Amniotic stem cell (primary cell): ENCODE measurements around the gene TRIM16.
"Not testable (repeated sequence)": the region's sequence is repeated elsewhere in the genome, so short reads cannot be mapped to it uniquely, and the experiment has no call there.

Experiments
- DNase-seq: peaks from one replicate; lab custom pipeline; 2025; lab: John Stamatoyannopoulos, UW

TRIM16 gene

GRCh38 chr17:15683824-15684478 lies at the start of gene TRIM16:
TSS of gene TRIM16 (minus strand) at chr17:15684311. CDS start at chr17:15651609, 32,702 bp downstream.
- DNase-seq, result peak; percentile 19

- not testable (repeated sequence) for DNase-seq
Observed at GRCh38 chr17:15733174-15733789, 49.2 kb upstream of the TRIM16 start.

- DNase-seq, result not testable (repeated sequence)
Observed at GRCh38 chr17:15731900-15732299, 47.8 kb upstream of the TRIM16 start, which contains the start of gene TBC1D26. TSS of gene TBC1D26 (plus strand) at chr17:15732283. CDS start at chr17:15735349, 3,066 bp downstream.

GRCh38 chr17:15730535-15730934 lies 46.4 kb upstream of the TRIM16 start:
- DNase-seq, result not testable (repeated sequence)

- DNase-seq, result not testable (repeated sequence)
Observed at GRCh38 chr17:15716601-15717563, 32.8 kb upstream of the TRIM16 start.

GRCh38 chr17:15708879-15709278 lies 24.8 kb upstream of the TRIM16 start:
- DNase-seq, result not testable (repeated sequence)

GRCh38 chr17:15704813-15705212 lies 20.7 kb upstream of the TRIM16 start:
- DNase-seq, result not testable (repeated sequence)

- DNase-seq, result not testable (repeated sequence)
Observed at GRCh38 chr17:15704239-15704638, 20.1 kb upstream of the TRIM16 start.

GRCh38 chr17:15699937-15700336 lies 15.8 kb upstream of the TRIM16 start:
- DNase-seq, result not testable (repeated sequence)

- DNase-seq, result peak; percentile 99
Observed at GRCh38 chr17:15699413-15699924, 15.4 kb upstream of the TRIM16 start, which contains the start of gene ZNF286A. TSS of gene ZNF286A (plus strand) at chr17:15699752. CDS start at chr17:15700330, 578 bp downstream.

- DNase-seq, result not testable (repeated sequence)
Observed at GRCh38 chr17:15698967-15699366, 14.9 kb upstream of the TRIM16 start.

GRCh38 chr17:15687494-15687893 lies 3.4 kb upstream of the TRIM16 start:
- DNase-seq, result not testable (repeated sequence)

GRCh38 chr17:15683135-15683534 lies 976 bp downstream of the TRIM16 start:
- not testable (repeated sequence) for DNase-seq

- not testable (repeated sequence) for DNase-seq
Observed at GRCh38 chr17:15675991-15676390, 8.1 kb downstream of the TRIM16 start.

- not testable (repeated sequence) for DNase-seq
Observed at GRCh38 chr17:15674640-15675039, 9.5 kb downstream of the TRIM16 start.

- not testable (repeated sequence) for DNase-seq
Observed at GRCh38 chr17:15669526-15669925, 14.6 kb downstream of the TRIM16 start.

- no peak for DNase-seq
Observed at GRCh38 chr17:15663691-15664090, 20.4 kb downstream of the TRIM16 start.

GRCh38 chr17:15663176-15663575 lies 20.9 kb downstream of the TRIM16 start:
- no peak for DNase-seq

GRCh38 chr17:15662681-15663080 lies 21.4 kb downstream of the TRIM16 start:
- no peak for DNase-seq

GRCh38 chr17:15660077-15660476 lies 24.0 kb downstream of the TRIM16 start:
- DNase-seq, result no peak

- no peak for DNase-seq
Observed at GRCh38 chr17:15659663-15660062, 24.4 kb downstream of the TRIM16 start.

GRCh38 chr17:15659236-15659635 lies 24.9 kb downstream of the TRIM16 start:
- no peak for DNase-seq
